Muscle layer of duodenum (tissue), 2 donors: ENCODE measurements around the gene CTRB2.
A peak's percentile ranks its signal among the peaks of the same experiment; 100 is the strongest.

Source experiments
- H3K27ac ChIP-seq: one replicate; pipeline ENCODE4 v1.7.0; 2013; ENCODE audit warnings: mild to moderate bottlenecking, low read length
- H3K27me3 ChIP-seq: one replicate; pipeline ENCODE4 v1.7.0; 2013; ENCODE audit warnings: low read depth, mild to moderate bottlenecking, control low read depth, low read length
- H3K36me3 ChIP-seq, 2 donors: one replicate each; pipeline ENCODE4 v1.7.0; 2013; ENCODE audit warnings: low read length in 2 of 2, control low read depth in 1 of 2, mild to moderate bottlenecking in 1 of 2; ENCODE audit not compliant: insufficient read depth in 2 of 2, control insufficient read depth in 1 of 2
- H3K4me1 ChIP-seq, 2 donors: one replicate each; pipeline ENCODE4 v1.7.0; 2013; ENCODE audit warnings: low read length in 2 of 2, mild to moderate bottlenecking in 2 of 2, control low read depth in 1 of 2, moderate library complexity in 1 of 2; ENCODE audit not compliant: insufficient read depth in 2 of 2, control insufficient read depth in 1 of 2
- H3K4me3 ChIP-seq, 2 donors: one replicate each; pipeline ENCODE4 v1.7.0; 2013; ENCODE audit warnings: low read length in 2 of 2, low read depth in 1 of 2, mild to moderate bottlenecking in 1 of 2
- H3K9me3 ChIP-seq, 2 donors: one replicate each; pipeline ENCODE4 v1.7.0; 2013; ENCODE audit warnings: low read length in 2 of 2, control low read depth in 1 of 2, mild to moderate bottlenecking in 1 of 2; ENCODE audit not compliant: control insufficient read depth in 1 of 2
- donor health status: healthy.

Gene CTRB2

DNA sequence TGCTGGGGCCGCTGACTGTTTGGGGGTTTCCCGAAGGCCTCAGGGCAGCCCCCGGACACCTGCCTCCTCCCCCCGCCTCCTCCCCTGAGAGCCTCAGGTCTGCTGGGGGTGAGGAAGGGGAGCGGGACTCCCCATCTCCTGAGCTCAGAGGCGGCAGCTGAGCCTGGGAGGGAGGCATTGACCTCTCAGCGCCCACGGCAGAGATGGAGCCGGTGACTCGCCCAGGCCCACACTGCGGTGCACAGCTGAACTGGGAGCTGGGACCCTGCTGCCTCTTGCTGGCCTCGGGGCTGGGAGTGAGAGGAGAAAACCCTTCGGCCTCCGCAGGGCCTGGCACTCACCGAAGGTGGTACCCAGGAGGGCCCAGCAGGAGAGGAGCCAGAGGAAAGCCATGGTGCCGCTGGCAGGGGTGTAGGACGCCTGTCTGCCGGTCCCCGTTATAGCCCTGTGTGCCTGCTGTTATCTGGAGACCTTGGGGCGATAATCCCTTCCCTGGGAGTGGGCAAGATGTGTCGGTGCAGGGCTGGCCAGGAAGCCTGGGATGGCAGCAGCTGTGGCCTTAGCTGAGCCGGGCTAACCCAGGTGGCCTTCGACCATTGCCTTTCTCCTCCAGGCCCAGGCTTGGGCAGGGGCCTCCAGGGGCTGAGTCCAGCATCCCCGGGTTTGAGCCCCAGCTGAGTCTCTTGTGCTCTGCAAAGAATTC, at the start of gene CTRB2:
TSS of gene CTRB2 (minus strand) at position 413 of the 703 bp plus-strand sequence. CDS start at position 393, 20 bp downstream.
- H3K36me3 ChIP-seq = no peaks in the 10 kb centered on the region
- no peak within 1 kb of the TSS for H3K27ac ChIP-seq
- H3K4me3 ChIP-seq = no peak within 1 kb of the TSS

GRCh38 chr16:75256059-75256571, 49.2 kb upstream of the CTRB2 start:
- no peaks in the 10 kb centered on the region for H3K9me3 ChIP-seq
- H3K4me3 ChIP-seq = peak overlapping the region in 1 of 2 donors; percentile 27

More for the DNA sequence above, at the start of gene CTRB2:
- no peaks in the 10 kb centered on the region for H3K27me3 ChIP-seq
- H3K9me3 ChIP-seq = no peaks in the 10 kb centered on the region
- no peaks in the 10 kb centered on the region for H3K4me1 ChIP-seq

GRCh38 chr16:75254359-75254837, 47.4 kb upstream of the CTRB2 start:
- Histone ChIP-seq H3K36me3 (no peaks in the 10 kb centered on the region), H3K4me3 (no peak overlapping the region), H3K4me1 (peaks cover 23 to 91% of the 10 kb centered on the region in 2 donors), H3K27me3 (no peaks in the 10 kb centered on the region), H3K27ac (no peak overlapping the region), H3K9me3 (no peaks in the 10 kb centered on the region)

More at GRCh38 chr16:75256059-75256571, 49.2 kb upstream of the CTRB2 start:
- H3K27ac ChIP-seq = no peak overlapping the region
- no peaks in the 10 kb centered on the region for H3K36me3 ChIP-seq
- no peaks in the 10 kb centered on the region for H3K27me3 ChIP-seq
- peaks cover 23 to 77% of the 10 kb centered on the region in 2 donors for H3K4me1 ChIP-seq

DNA sequence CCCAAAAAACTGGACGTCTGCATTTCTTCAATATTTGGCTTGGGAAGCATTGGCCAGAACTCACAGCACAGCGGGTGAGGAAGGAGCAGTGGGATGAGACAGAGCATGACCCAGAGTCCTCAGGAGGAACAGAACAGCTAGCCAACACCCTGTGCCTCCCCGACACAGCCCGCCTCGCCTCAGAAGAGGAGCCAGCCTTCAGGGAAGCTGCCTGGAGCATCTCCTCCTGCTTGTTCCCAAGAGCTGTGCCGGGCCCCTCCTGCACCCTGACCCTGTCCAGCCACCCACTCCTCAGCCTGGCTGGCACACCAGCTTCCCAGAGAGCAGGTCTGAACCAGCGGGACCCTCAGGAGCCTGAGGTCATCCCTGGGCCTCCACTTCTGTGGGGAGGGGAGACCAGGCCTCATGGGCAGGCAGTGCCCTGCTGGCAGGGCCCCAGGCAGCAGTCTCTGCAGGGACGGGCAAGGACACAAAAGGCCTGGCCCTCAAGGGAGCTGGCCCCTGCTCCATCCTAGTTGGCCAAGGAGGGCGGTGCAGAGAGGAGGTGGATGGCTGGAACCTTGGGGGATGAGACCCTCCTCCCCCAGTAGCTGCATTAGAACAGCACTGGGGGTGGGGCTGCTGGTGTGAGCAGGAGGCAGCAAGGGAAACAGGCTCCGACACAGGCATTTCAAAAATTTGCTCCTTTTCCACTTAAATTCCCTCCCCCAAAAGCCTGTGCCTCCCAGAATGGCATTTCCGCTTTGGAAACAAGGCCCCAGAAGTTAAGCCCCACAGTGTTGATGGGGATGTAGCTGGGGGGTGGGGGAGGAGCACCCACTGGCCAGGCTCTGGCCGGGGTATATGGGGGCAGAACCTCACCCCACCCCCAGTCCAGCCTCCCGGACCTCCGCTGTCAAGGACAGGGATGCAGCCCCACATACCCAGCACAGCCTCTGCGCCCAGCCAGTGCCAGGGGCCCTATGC, 46.3 kb upstream of the CTRB2 start:
- H3K4me1 ChIP-seq = peaks cover 21 to 92% of the 10 kb centered on the region in 2 donors
- H3K27ac ChIP-seq = peak overlapping the region; percentile 56
- H3K4me3 ChIP-seq = no peak overlapping the region
- H3K9me3 ChIP-seq = no peaks in the 10 kb centered on the region
- H3K27me3 ChIP-seq = no peaks in the 10 kb centered on the region
- H3K36me3 ChIP-seq = no peaks in the 10 kb centered on the region

GRCh38 chr16:75252049-75252864, 45.3 kb upstream of the CTRB2 start:
- Histone ChIP-seq H3K4me3 (peak overlapping the region; percentile 11 to 47), H3K27ac (peak overlapping the region; percentile 56), H3K36me3 (no peaks in the 10 kb centered on the region)

GRCh38 chr16:75251280-75252048, 44.5 kb upstream of the CTRB2 start, which contains the start of gene BCAR1:
BCAR1 (minus strand) TSS chr16:75251624; CDS start chr16:75251482, 142 bp downstream.
- Histone ChIP-seq H3K9me3 (no peaks in the 10 kb centered on the region), H3K36me3 (no peaks in the 10 kb centered on the region), H3K27me3 (no peaks in the 10 kb centered on the region), H3K4me3 (peak within 1 kb of the TSS; percentile 68 to 70), H3K27ac (peak within 1 kb of the TSS; percentile 80), H3K4me1 (peaks cover 27 to 92% of the 10 kb centered on the region in 2 donors)

More at GRCh38 chr16:75252049-75252864, 45.3 kb upstream of the CTRB2 start:
- H3K4me1 ChIP-seq = peaks cover 25 to 92% of the 10 kb centered on the region in 2 donors
- H3K27me3 ChIP-seq = no peaks in the 10 kb centered on the region
- no peaks in the 10 kb centered on the region for H3K9me3 ChIP-seq

DNA sequence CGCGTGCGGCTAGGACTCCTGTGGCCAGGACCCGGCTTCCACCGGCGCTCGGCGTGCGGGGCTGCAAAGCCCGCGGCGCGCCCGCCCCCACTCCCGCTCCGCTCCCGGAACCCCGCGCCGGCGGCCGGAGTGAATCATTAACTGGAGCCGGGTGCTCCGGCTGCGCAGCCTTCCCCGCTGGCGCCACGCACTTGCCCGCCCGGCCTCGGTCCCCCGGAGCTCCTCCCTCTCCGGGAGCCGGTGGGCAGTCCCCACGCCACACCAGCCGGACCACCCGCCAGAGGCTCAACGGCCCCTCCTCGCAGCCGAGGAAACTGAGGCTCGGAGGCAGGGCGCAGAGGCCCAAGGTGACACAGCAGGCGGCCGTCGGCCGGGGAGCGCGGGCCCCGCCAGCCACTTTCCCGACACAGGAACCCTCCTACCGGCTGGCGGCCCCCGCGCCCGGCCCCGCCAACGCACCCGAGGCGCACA, 43.9 kb upstream of the CTRB2 start:
- peak overlapping the region; percentile 80 for H3K27ac ChIP-seq
- peaks cover 27 to 91% of the 10 kb centered on the region in 2 donors for H3K4me1 ChIP-seq

GRCh38 chr16:75250089-75250808, 43.3 kb upstream of the CTRB2 start:
- H3K27ac ChIP-seq = peak overlapping the region; percentile 80
- H3K4me1 ChIP-seq = peaks cover 27 to 94% of the 10 kb centered on the region in 2 donors
- H3K36me3 ChIP-seq = peaks cover 0 to 5% of the 10 kb centered on the region in 2 donors
- H3K27me3 ChIP-seq = no peaks in the 10 kb centered on the region
- H3K4me3 ChIP-seq = peak overlapping the region; percentile 68 to 70
- H3K9me3 ChIP-seq = no peaks in the 10 kb centered on the region

More for the DNA sequence above, 43.9 kb upstream of the CTRB2 start:
- no peaks in the 10 kb centered on the region for H3K36me3 ChIP-seq
- H3K27me3 ChIP-seq = no peaks in the 10 kb centered on the region
- no peaks in the 10 kb centered on the region for H3K9me3 ChIP-seq
- H3K4me3 ChIP-seq = peak overlapping the region; percentile 68 to 70

DNA sequence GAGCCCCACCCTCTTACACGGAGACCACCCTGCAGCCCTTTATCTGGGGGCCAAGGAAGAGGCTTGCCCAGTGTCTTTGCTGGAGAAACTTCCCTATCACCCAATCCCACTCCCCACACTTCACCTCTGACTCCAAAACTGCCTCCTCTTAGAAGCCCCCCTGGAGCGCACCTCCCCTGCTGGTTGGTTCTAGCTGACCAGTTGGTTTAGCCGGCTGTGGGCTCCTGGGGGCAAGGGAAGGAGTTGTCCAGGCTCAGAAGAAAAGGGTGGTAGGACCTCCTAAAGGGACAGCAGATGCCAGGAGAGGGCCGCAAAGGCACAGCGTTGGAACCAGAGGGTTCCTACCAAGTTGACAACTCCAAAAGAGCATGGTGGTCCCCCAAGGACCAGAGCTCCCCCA, 42.5 kb upstream of the CTRB2 start:
- Histone ChIP-seq H3K27me3 (no peaks in the 10 kb centered on the region), H3K4me1 (peaks cover 32 to 94% of the 10 kb centered on the region in 2 donors), H3K4me3 (peak overlapping the region; percentile 52 to 68), H3K36me3 (peaks cover 0 to 8% of the 10 kb centered on the region in 2 donors), H3K27ac (peak overlapping the region; percentile 24), H3K9me3 (no peaks in the 10 kb centered on the region)
